ENCODE data around the gene TAB3. TPM values are rescaled to one million over a fixed set of nuclear protein-coding genes. Genes with fewer than 3 reads are reported as not detected.

TAB3 gene
- total RNA-seq, 4 donors from 2014 or later, result 21.2 to 51.2 (median 39.2) TPM

DNA sequence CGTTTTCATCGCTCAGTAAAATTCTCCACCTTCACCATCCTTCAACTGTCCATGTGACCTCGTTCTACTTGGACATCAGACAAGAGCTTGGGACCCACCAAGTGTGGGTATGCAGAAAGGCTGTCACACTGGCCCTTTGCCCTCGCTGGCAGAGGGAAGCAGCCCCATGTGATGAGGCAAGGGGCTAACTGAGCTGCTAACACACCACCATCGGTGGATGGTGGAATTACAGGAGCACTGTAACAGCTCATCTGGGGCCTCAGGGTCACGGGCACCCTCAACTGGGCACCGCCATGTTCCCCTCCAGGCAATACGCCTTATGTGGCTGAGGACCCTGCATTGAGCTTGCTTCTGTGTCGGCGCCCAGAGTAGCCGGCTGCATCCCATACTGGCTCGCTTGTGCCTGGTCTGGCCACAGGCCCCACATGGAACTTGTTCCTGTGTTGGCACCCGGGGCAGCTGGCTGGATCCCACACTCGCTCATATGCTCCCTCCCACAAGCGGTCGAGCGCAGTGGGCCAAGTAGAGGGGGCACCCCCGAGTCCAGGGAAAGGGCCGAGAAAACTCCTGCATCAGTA is 109.5 kb downstream of the TAB3 start:
- no peaks in the 10 kb centered on the region for H3K4me1 ChIP-seq
- intact Hi-C loops (cut with DNase I; ENCODE audit: low total_unique reads), result no loop called here
- no peaks in the 10 kb centered on the region for H3K27me3 ChIP-seq
- H3K9me3 ChIP-seq, result no peaks in the 10 kb centered on the region
- TF ChIP-seq, protein P1, sequence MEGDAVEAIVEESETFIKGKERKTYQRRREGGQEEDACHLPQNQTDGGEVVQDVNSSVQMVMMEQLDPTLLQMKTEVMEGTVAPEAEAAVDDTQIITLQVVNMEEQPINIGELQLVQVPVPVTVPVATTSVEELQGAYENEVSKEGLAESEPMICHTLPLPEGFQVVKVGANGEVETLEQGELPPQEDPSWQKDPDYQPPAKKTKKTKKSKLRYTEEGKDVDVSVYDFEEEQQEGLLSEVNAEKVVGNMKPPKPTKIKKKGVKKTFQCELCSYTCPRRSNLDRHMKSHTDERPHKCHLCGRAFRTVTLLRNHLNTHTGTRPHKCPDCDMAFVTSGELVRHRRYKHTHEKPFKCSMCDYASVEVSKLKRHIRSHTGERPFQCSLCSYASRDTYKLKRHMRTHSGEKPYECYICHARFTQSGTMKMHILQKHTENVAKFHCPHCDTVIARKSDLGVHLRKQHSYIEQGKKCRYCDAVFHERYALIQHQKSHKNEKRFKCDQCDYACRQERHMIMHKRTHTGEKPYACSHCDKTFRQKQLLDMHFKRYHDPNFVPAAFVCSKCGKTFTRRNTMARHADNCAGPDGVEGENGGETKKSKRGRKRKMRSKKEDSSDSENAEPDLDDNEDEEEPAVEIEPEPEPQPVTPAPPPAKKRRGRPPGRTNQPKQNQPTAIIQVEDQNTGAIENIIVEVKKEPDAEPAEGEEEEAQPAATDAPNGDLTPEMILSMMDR (IDR thresholded peaks at IDR 0.05), result no peak
- no peak for TF ChIP-seq POLR2A (IDR thresholded peaks at IDR 0.05)
- no peak for DNase-seq
- no peak overlapping the region for H3K27ac ChIP-seq
- H3K36me3 ChIP-seq, result no peaks in the 10 kb centered on the region
- no peak overlapping the region for H3K4me3 ChIP-seq

DNA sequence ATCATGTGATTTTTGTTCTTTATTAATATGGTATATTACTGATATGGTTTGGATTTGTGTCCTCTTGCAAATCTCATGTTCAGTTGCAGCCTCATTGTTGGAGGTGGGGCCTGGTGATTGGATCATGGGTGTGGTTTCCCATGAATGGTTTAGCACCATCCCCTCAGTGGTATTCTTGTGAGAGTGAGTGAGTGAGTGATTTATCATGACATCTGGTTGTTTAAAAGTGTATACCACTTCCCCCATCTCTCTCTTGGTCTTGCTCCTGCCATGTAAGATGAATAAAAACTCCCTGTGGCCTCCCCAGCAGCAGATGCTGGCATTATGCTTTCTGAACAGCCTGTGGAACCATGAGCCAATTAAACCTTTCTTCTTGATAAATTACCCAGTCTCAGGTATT is 111.5 kb downstream of the TAB3 start:
- Histone ChIP-seq H3K27ac (no peak overlapping the region), H3K27me3 (no peaks in the 10 kb centered on the region), H3K36me3 (no peaks in the 10 kb centered on the region), H3K4me1 (no peaks in the 10 kb centered on the region), H3K4me3 (no peak overlapping the region), H3K9me3 (no peaks in the 10 kb centered on the region)
- DNase-seq, result no peak
- intact Hi-C loops (cut with DNase I; ENCODE audit: low total_unique reads), result no loop called here
- TF ChIP-seq, protein P1 (IDR thresholded peaks at IDR 0.05), result no peak
- no peak for TF ChIP-seq POLR2A (IDR thresholded peaks at IDR 0.05)

Other genes with a start within 250 kb of the TAB3 start
- gene GK, start 235.8 kb downstream of the TAB3 start, total RNA-seq, result 1 to 10 TPM; 1.0 to 8.0 (median 3.0) TPM
- not detected for gene FTHL17, start 182.8 kb upstream of the TAB3 start, total RNA-seq